Stimulated activated CD4-positive, alpha-beta T cell treated with anti-CD3 and anti-CD28 coated beads, Interleukin-12 subunit alpha, Interleukin-12 subunit beta, amount 100 ng/mL, for 24 hours (primary cell): ENCODE results near the gene PAXIP1.
A peak's percentile ranks its signal among the peaks of the same experiment; 100 is the strongest.
"Not testable (repeated sequence)": the region's sequence is repeated elsewhere in the genome, so short reads cannot be mapped to it uniquely, and the experiment has no call there.

ENCODE experiments used
- DNase-seq, 2 experiments: peaks; one replicate each; pipeline ENCODE4 v3.0.0-alpha.2; 2020; ENCODE audit warnings: low read depth in 2 of 2

The PAXIP1 gene

GRCh38 chr7:154942691-154943090 is 60.2 kb downstream of the PAXIP1 start:
- no peak for DNase-seq

GRCh38 chr7:154937837-154938236 is 65.1 kb downstream of the PAXIP1 start:
- no peak for DNase-seq

GRCh38 chr7:154934353-154934952 is 68.5 kb downstream of the PAXIP1 start:
- not testable (repeated sequence) for DNase-seq

GRCh38 chr7:154931906-154932305 is 71.0 kb downstream of the PAXIP1 start:
- no peak for DNase-seq

GRCh38 chr7:154929006-154929726 is 73.8 kb downstream of the PAXIP1 start:
- no peak for DNase-seq

GRCh38 chr7:154928136-154929005 is 74.6 kb downstream of the PAXIP1 start:
- DNase-seq, result no peak

GRCh38 chr7:154927624-154928125 is 75.2 kb downstream of the PAXIP1 start:
- DNase-seq, result peak; percentile 44 to 71

- not testable (repeated sequence) for DNase-seq
These were observed 80.5 kb downstream of the PAXIP1 start for GRCh38 chr7:154922472-154922871.

- DNase-seq, result no peak
These were observed 83.3 kb downstream of the PAXIP1 start for GRCh38 chr7:154919344-154920225.

GRCh38 chr7:154918741-154919140 is 84.2 kb downstream of the PAXIP1 start:
- DNase-seq, result no peak

- no peak for DNase-seq
These were observed 84.7 kb downstream of the PAXIP1 start for GRCh38 chr7:154918266-154918665.

- no peak for DNase-seq
These were observed 85.1 kb downstream of the PAXIP1 start for GRCh38 chr7:154917808-154918160.

- no peak for DNase-seq
These were observed 85.8 kb downstream of the PAXIP1 start for GRCh38 chr7:154916856-154917807.

- no peak for DNase-seq
These were observed 86.5 kb downstream of the PAXIP1 start for GRCh38 chr7:154916381-154916780.

GRCh38 chr7:154915600-154915999 is 87.3 kb downstream of the PAXIP1 start:
- DNase-seq, result no peak

- no peak for DNase-seq
These were observed 87.9 kb downstream of the PAXIP1 start for GRCh38 chr7:154914996-154915380.

GRCh38 chr7:154914308-154914995 is 88.5 kb downstream of the PAXIP1 start:
- no peak for DNase-seq

- DNase-seq, result peak; percentile 73 to 91
These were observed 89.2 kb downstream of the PAXIP1 start for GRCh38 chr7:154913638-154914307.
